Mesenteric fat pad (tissue), 1 donor: ENCODE results near the gene NCLN. TPM values are rescaled to one million over a fixed set of nuclear protein-coding genes. Genes with fewer than 3 reads are reported as not detected.
"Not testable (repeated sequence)": the region's sequence is repeated elsewhere in the genome, so short reads cannot be mapped to it uniquely, and the experiment has no call there.

Experiments
- DNase-seq: peaks from one replicate; pipeline ENCODE4 v3.0.0-alpha.2; 2020; ENCODE audit warnings: low spot score
- total RNA-seq: library from RNA; stranded (reverse); fragmentation: NEBNext Ultra II Directional; extraction: Animal tissue kit (Norgen Biotek cat#: 25700); gene quantifications from one replicate; pipeline ENCODE4 v1.2.1, GENCODE V29; 2021
- donor health status: DM: yes; HTN: yes; CAD: no.

The NCLN gene
- total RNA-seq, 1 donor from 2014 or later: 74.6 TPM

DNA sequence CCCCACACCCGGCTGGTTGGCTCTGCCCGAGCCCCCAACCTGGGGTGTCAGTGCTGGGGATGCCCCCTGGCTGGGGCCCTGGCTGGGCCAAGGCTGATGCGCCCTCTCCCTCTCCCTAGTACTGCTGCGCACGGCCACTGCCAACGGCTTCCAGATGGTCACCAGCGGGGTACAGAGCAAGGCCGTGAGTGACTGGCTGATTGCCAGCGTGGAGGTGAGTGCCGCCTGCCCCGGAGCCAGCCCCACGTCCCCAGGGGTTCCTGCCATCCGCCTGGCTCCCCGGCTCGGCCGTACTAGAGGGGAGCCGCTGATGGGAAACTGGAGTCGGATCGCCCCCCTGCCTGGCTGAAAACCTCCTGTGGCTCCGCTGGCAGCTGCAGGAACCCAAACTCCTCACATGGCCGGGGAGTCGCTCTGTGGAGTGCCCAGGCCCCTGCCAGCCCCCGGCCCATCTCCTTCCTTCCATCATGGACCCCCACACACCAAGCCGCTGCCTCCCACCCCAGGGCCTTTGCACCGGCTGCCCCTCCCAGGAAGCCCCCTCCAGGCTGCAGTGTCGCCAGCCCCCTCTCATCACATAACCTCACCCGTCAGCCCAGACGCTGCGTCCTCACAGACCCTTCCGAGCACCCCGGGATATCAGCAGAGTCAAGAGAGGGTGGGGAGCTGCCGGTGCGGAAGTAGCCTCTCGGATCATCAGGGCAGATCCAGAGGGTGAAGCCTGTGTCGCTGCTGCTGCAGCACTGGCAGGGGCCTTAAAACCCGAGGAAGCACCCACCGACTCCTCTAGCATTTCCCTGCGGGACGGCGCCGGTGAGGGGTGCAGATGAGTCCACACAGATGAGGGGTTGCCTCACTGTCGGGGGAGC is 10.6 kb downstream of the NCLN start:
- no peak for DNase-seq

DNA sequence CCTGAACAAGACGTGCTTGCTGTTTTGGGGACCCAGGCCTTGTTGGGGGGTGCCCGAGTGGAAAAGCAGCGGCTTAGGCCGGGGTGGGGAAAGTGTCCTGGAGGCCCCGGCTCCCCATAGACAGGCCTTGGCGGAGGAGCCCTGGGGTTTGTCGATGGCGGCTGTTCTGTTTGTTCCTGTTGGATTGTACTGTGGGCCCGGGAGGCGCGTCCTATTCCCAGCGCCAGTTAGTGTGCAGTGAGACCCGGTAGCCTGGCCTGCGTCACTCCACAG is 11.1 kb downstream of the NCLN start:
- no peak for DNase-seq

DNA sequence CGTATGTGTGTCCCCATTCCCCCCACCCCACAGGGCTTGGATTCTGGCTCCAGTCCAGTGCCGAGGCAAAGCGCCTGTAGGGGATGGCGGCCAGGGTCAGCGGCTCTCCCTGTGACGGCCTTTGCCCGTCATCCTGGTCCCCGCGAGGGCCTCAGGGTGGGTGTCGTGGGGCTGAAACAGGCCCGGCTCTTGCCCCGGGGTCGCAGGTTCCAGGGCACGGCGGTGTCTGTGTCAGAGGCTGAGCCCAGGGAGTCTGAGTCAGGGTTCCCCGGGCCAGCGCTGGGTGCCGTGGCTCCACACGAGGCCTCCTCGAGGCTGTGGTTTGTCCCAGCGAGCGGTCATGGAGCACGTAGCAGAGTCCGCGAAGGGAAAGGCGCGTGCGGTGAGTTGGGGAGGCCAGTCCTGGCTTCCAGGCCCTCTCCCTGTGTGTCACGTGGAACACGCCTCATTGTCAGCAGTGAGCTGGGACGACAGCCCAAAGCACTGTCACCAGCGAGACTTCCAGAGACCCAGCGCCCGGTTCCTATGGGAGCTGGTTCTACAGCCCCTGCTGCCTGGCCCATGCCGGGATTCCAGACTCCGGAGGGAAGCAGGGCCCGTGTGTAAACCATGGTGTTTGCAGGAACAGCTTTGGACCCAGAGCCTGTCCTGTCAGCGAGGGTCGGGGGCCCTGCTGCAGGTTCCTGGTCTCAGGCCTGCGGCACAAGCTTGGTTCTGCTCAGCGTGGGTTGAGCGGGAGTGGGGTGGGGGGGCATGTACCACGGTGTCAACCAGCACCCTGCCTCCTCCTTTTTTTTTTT is 13.4 kb downstream of the NCLN start:
- DNase-seq: no peak

GRCh38 chr19:3201072-3201700 is 15.5 kb downstream of the NCLN start:
- no peak for DNase-seq

DNA sequence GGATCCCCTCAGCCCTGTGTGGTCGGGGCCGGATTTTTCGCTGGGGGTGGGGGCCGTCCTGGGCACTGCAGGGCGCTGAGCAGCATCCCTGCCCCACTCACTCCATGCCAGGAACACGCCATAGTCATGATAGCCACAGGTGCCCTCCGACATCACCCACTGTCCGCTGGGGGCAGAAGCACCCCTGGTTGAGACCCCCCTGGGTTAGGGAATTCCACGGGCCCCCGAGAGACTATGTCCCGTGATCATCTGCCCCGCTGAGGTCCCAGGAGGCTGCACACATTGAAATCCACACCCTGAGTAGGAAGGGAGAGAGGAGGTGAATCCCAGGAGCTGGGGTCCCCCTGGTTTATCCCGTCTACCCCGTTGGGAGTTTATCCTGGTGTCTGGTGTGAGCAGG is 16.2 kb downstream of the NCLN start:
- DNase-seq: no peak

- DNase-seq: no peak
Observed at GRCh38 chr19:3202346-3202745, 16.6 kb downstream of the NCLN start.

GRCh38 chr19:3202895-3203294 is 17.2 kb downstream of the NCLN start:
- not testable (repeated sequence) for DNase-seq

DNA sequence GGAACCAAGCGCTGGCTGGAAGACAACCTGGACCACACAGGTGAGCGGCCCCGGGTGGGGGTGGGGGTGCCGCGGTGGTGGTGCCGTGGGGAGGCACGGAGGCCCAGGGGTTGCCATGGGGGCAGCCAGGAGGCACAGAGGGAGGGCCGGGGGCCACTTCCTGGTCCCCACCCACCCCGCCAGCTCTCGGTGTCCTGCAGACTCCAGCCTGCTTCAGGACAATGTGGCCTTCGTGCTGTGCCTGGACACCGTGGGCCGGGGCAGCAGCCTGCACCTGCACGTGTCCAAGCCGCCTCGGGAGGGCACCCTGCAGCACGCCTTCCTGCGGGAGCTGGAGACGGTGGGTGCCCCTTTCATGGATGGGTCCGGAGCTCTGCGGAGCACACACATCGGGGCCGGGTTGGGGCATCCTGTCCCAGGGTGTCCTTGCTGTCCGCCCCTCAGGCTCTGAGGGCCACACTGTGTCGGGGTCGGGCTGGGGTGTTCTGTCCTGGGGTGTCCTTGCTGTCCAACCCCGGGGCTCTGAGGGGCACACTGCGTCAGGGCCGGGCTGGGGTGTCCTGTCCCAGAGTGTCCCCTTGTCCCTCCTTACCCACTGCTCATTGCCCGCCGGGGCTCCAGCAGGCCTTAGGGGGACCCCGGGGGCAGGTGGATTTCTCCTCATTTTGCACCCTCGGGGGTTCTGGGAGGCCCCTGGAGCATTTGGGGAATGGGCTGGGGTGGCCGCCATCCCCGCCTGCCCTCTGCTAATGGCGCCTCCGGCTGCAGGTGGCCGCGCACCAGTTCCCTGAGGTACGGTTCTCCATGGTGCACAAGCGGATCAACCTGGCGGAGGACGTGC is 18.3 kb downstream of the NCLN start:
- no peak for DNase-seq

DNA sequence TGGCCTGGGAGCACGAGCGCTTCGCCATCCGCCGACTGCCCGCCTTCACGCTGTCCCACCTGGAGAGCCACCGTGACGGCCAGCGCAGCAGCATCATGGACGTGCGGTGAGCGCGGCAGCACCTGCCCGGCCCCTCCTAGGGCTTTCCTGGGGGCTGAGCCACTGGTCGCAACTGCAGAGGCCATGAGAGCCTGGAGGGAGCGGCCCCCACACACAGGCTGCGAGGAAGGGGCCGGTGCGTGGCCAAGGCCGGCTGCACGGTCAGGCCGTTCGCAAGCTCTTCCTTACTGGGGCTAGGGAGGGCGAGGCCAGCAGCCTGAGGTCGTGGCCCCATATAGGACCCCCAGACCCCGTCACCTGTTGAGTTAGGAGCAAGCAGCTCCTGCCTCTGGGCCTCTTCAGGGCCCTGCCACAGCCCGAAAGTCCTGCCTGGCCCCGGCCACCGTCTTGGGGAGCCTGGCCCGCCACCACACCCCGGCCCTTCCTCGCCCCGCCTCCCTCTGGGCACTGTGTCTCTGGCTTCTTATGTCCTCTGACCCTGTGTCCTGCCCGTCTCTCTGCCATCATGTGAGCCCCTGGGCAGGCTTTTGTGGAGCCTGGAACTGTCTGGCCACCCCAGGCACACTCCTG is 19.0 kb downstream of the NCLN start:
- DNase-seq: no peak

- DNase-seq: no peak
Observed at GRCh38 chr19:3206216-3206953, 20.7 kb downstream of the NCLN start.

- DNase-seq: no peak
Observed at GRCh38 chr19:3207461-3208242, 21.9 kb downstream of the NCLN start.

- no peak for DNase-seq
Observed at GRCh38 chr19:3208317-3209207, 22.8 kb downstream of the NCLN start.

DNA sequence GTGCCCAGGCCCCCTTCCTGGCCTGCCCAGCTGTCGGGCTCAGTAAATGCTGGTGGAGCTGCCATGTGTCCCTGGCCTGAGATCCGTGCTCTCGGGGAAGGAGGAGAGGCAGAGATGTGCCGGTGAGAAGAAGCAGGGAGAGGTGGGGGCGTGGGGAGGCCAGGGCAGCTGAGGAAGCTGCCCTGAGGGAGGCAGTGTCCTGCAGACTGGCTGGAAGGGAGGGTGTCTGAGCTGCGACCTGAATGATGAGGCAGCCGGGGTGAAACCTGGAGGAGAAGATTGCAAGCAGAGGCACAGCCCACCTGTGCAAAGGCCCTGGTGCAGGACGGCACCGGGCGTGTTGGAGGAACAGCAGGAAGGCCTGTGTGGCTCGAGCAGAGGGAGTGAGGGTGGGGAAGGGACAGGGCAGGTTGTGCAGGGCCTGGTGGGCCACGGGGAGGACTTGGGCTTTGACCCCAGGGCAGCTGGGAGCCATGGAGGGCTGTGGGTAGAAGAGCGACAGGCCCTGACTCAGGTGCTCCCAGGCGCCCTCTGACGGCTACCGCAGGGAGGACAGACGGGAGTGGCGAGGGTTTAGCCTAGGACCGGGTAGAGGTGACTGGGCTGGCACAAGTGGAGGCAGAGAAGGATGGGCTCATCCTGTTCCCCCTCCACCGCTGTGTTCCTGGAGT is 24.8 kb downstream of the NCLN start:
- no peak for DNase-seq

DNA sequence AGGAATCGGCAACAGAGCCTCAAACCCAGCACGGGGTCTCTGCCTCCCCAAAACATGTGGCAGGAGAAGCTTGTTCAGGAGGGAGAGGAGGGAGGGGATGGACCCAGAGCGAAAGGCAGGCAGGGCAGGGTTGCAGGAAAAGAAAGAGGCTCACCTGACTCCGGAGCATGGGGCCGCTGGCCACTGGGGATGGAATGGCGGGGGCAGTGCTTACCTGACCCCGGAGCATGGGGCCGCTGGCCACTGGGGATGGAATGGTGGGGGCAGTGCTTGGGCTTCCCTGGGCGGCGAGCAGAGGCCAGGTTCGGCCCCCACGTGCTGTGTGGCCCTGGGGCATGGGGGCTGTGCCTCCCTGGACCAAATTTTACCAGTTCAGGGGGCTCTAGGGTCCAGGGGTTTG is 25.5 kb downstream of the NCLN start:
- DNase-seq: no peak

GRCh38 chr19:3213159-3213558 is 27.4 kb downstream of the NCLN start:
- no peak for DNase-seq

DNA sequence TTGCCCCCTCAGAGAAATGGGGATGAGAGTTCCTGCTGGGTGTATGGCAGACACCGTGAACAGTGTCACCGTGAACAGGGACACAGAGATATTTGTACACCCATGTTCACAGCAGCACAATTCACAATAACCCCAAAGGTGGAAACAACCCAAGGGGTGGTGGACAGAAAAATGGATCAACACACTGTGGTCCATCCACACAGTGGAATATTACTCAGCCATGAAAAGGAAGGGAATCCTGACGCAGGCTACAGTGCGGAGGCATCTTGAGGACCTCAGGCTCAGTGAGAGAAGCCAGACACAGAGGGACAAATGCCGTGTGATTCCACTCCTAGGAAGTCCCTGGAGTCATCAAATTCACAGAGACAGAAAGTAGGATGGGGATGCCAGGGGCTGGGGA is 31.1 kb downstream of the NCLN start:
- DNase-seq: no peak

- DNase-seq: no peak
Observed at GRCh38 chr19:3220576-3220975, 34.8 kb downstream of the NCLN start.

DNA sequence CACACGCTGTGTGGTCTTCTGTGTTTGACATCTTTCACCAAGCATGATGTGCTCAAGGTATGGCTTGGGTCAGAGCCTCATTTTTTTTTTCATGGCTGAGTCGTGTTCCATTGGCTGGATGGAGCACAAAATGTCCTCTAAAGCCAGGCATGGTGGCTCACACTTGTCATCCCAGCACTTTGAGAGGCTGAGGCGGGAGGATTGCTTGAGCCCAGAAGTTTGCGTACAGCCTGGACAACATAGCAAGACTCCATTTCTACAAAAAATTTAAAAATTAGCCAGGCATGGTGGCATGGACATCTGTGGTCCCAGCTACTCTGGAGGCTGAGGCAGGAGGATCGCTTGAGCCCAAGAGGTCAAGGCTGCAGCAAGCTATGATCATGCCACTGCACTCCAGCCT is 35.8 kb downstream of the NCLN start:
- DNase-seq: not testable (repeated sequence)
